K562 (cell line): ENCODE results near the gene MCU. TPM values are rescaled to one million over a fixed set of nuclear protein-coding genes. Genes with fewer than 3 reads are reported as not detected.
"Not testable (repeated sequence)": the region's sequence is repeated elsewhere in the genome, so short reads cannot be mapped to it uniquely, and the experiment has no call there.

Experiments
- ATAC-seq: fragments of 200-7000 bp; cut with Tn5 transposase; 3 replicates; pipeline ENCODE4 v1.9.1; 2020; ENCODE audit warnings: moderate library complexity
- BruUV-seq: library from RNA; stranded (reverse); fragments of 400-500 nt; replicated peaks from 2 replicates; lab custom pipeline; 2021; lab: Mats Ljungman, UMichigan
- CTCF ChIA-PET: fragments of 300-600 bp; formaldehyde crosslinking; extraction: SDS; loops from one replicate; lab custom pipeline; 2021; ENCODE audit warnings: low intra/inter-chr PET ratio; lab: Yijun Ruan, JAX
- POLR2A ChIA-PET: fragments of 300-600, 350-650 bp; sonication (Branson Sonifier 250); formaldehyde crosslinking; extraction: SDS; loops from one replicate; lab custom pipeline; 2021; ENCODE audit warnings: antibody characterized with exemption, inconsistent platforms; lab: Yijun Ruan, JAX
- DNase-seq, 4 experiments: peaks; one replicate each; pipeline versions ENCODE4 v3.0.0 to v3.0.0-alpha.2; 2011 to 2018; ENCODE audit warnings: low spot score in 3 of 4, mixed read lengths in 3 of 4; ENCODE audit errors: extremely low read depth in 1 of 4
- FAIRE-seq: peaks from 2 replicates; lab custom pipeline; 2011; peaks lifted over from hg19 to GRCh38; lab: Jason Lieb, UNC
- H2AFZ ChIP-seq: 2 replicates; pipeline ENCODE4 v1.6.0; 2011; ENCODE audit warnings: low read depth, low read length, control low read depth, inconsistent platforms
- H3K27ac ChIP-seq: fragments of 200-600 bp; 3 replicates; pipeline ENCODE4 v1.8.0; 2011; ENCODE audit warnings: low read depth, mild to moderate bottlenecking, control low read depth, inconsistent platforms, low read length, moderate library complexity, mixed read lengths; ENCODE audit errors: extremely low read depth
- H3K27me3 ChIP-seq, 2 experiments: fragments of 300-600 bp in 1 of 2; 2 replicates in 1 of 2; 3 replicates in 1 of 2; pipeline versions ENCODE4 v1.6.0 to v1.8.0; 2011; ENCODE audit warnings: inconsistent platforms in 2 of 2, low read length in 2 of 2, mild to moderate bottlenecking in 1 of 2, mixed read lengths in 1 of 2, moderate library complexity in 1 of 2; ENCODE audit not compliant: control insufficient read depth in 2 of 2, insufficient read depth in 2 of 2
- H3K36me3 ChIP-seq: fragments of 300-600 bp; 3 replicates; pipeline ENCODE4 v1.8.0; 2011; ENCODE audit warnings: mild to moderate bottlenecking, low read length, inconsistent platforms; ENCODE audit not compliant: control insufficient read depth, insufficient read depth
- H3K4me1 ChIP-seq, 2 experiments: fragments of 200-600 bp in 1 of 2; replicated peaks in 1 of 2; 2 replicates in 1 of 2; 3 replicates in 1 of 2; pipeline versions ENCODE4 v1.5.1 to v1.8.0; 2011; ENCODE audit warnings: inconsistent platforms in 2 of 2, low read length in 2 of 2, mild to moderate bottlenecking in 1 of 2, mixed read lengths in 1 of 2, moderate library complexity in 1 of 2; ENCODE audit not compliant: control insufficient read depth in 2 of 2, insufficient read depth in 2 of 2
- H3K4me2 ChIP-seq: 2 replicates; pipeline ENCODE4 v1.6.1; 2011; ENCODE audit warnings: low read length, control low read depth, inconsistent platforms, mixed read lengths; ENCODE audit not compliant: insufficient read depth
- H3K4me3 ChIP-seq: fragments of 200-600 bp; sonication (generic), shearing (Covaris generic); 2 replicates; pipeline ENCODE4 v1.5.1; 2016; ENCODE audit warnings: control low read depth, inconsistent platforms
- H3K79me2 ChIP-seq: fragments of 200-600 bp; 3 replicates; pipeline ENCODE4 v1.8.0; 2011; ENCODE audit warnings: low read length, inconsistent platforms; ENCODE audit not compliant: control insufficient read depth, insufficient read depth
- H3K9ac ChIP-seq, 2 experiments: 2 replicates each; pipeline versions ENCODE4 v1.6.0 to v1.6.1; 2011; ENCODE audit warnings: low read depth in 2 of 2, low read length in 2 of 2, control low read depth in 1 of 2, inconsistent platforms in 1 of 2, mild to moderate bottlenecking in 1 of 2, mixed read lengths in 1 of 2; ENCODE audit not compliant: insufficient read depth in 1 of 2
- H3K9me1 ChIP-seq: one replicate; pipeline ENCODE4 v1.6.0; 2011; ENCODE audit warnings: inconsistent platforms, mild to moderate bottlenecking, low read length, moderate library complexity; ENCODE audit not compliant: control insufficient read depth, insufficient read depth
- H3K9me3 ChIP-seq: replicated peaks from 2 replicates; pipeline ENCODE4 v1.5.1; 2011; ENCODE audit warnings: low read depth, low read length, inconsistent platforms; ENCODE audit not compliant: control insufficient read depth, insufficient read depth
- H4K20me1 ChIP-seq: replicated peaks from 2 replicates; pipeline ENCODE4 v1.6.1; 2011; ENCODE audit warnings: low read length, inconsistent platforms, mixed read lengths; ENCODE audit not compliant: control insufficient read depth, insufficient read depth
- CREM ChIP-seq: IDR thresholded peaks from 2 replicates; pipeline ENCODE4 v1.6.1; 2014; ENCODE audit warnings: antibody characterized with exemption, low read depth
- CTCF ChIP-seq, 3 experiments: IDR thresholded peaks in 2 of 3; conservative IDR thresholded peaks in 1 of 3; 2 replicates each; pipeline ENCODE4 v1.5.1; 2011 to 2012; ENCODE audit warnings: low read length in 3 of 3, mild to moderate bottlenecking in 3 of 3, control low read depth in 2 of 3, improper control_type of control experiment in 1 of 3, inconsistent platforms in 1 of 3, low read depth in 1 of 3, mixed read lengths in 1 of 3, moderate library complexity in 1 of 3; ENCODE audit not compliant: insufficient read depth in 2 of 3
- RAD21 ChIP-seq, 2 experiments: fragments of 250-450 bp in 1 of 2; fragments of 450-650 bp in 1 of 2; sonication (Bioruptor Pico) in 1 of 2; formaldehyde crosslinking in 1 of 2; IDR thresholded peaks in 1 of 2; conservative IDR thresholded peaks in 1 of 2; 2 replicates each; pipeline versions ENCODE4 v1.4.0 to v1.8.0; 2020 to 2022; ENCODE audit warnings: mild to moderate bottlenecking in 2 of 2, moderate library complexity in 1 of 2
- WGBS: fragments of 100-300 bp; shearing (Covaris generic); methylation state at CpG from one replicate; pipeline ENCODE4 v1.1.6; 2016; ENCODE audit warnings: low coverage, mixed read lengths; ENCODE audit not compliant: insufficient coverage; ENCODE audit errors: missing lambda C conversion rate; 5-methylcytosine and 5-hydroxymethylcytosine counted together
- in situ Hi-C: fragments of 300-500 bp; cut with MboI; formaldehyde crosslinking; loops from 4 replicates; pipeline ENCODE4 v1.15.0; 2018; ENCODE audit warnings: inconsistent platforms, mixed read lengths
- intact Hi-C: fragments of 100-400 bp; cut with micrococcal nuclease; formaldehyde crosslinking; loops from 2 replicates; pipeline ENCODE4 v1.14.2; 2022
- polyA plus RNA-seq, 8 experiments: library from polyadenylated mRNA; depleted of rRNA in 4 of 8; stranded (reverse) in 5 of 8; unstranded in 3 of 8; fragments of >200 nt; fragmentation: Nextera tagmentation in 2 of 8; fragmentation: Illumina TruSeq in 1 of 8; extraction: Ambion mirVana in 2 of 8; extraction: Trizol in 1 of 8; gene quantifications; 2 replicates each; pipeline versions ENCODE4 v1.2.1 to v1.2.3, GENCODE V29; 2011 to 2014; ENCODE audit warnings: inconsistent platforms in 1 of 8, missing spikeins in 1 of 8
- total RNA-seq, 7 experiments: library from RNA; depleted of rRNA in 6 of 7; stranded (reverse); fragments of >200 nt in 6 of 7; fragmentation: Illumina TruSeq in 2 of 7; extraction: Trizol in 2 of 7; gene quantifications; 2 replicates each; pipeline versions ENCODE4 v1.2.1 to v1.2.3, GENCODE V29; 2011 to 2021; ENCODE audit warnings: low replicate concordance in 1 of 7

The MCU gene
- total and polyA plus RNA-seq, 9 of the 15 experiments (the other 6 are each of a cell fraction or from before 2014, with no cell fraction given) = 8.2 to 88.8 (median 21.3) TPM

DNA sequence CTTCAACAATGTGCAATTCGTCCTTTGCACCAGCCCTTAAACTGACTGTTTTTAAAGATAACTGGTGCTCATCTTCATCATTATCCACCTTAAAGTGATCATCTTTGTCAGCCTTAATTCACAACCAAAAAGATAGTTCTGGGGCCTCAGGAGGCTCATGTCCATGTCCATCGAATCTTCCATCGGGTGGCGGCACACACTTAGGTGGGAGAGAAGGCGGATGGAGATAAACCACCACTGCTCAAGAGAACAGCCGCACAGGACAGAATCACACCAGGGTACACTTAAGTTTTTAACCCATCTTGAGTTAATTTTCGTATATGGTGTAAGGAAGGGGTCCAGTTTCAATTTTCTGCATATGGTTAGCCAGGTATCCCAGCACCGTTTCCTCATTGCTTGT, 226.4 kb downstream of the MCU start:
- no peaks in the 10 kb centered on the region for H4K20me1 ChIP-seq
- no peak for TF ChIP-seq CREM
- peak in 1 of 2 experiments; percentile 51; a peak in 2 of 4 replicates for TF ChIP-seq RAD21 (CRISPR knock-in tag; conservative IDR thresholded peaks at IDR 0.05 in 1 of 2, IDR thresholded peaks at IDR 0.05 in 1 of 2)
- TF ChIP-seq CTCF (IDR thresholded peaks at IDR 0.05 in 2 of 3, conservative IDR thresholded peaks at IDR 0.05 in 1 of 3; ENCODE audit: insufficient read depth in 2 of 3, low read depth in 1 of 3, low read length in 3 of 3) = peak in 1 of 3 experiments; percentile 25; a peak in 1 of 6 replicates
- TF ChIP-seq, all 486 proteins: peak for 2
- Histone ChIP-seq H3K4me2 (no peak overlapping the region), H2AFZ (peak overlapping the region; percentile 25; the same call in 1 of the 2 replicates), H3K4me3 (no peak overlapping the region), H3K36me3 (no peaks in the 10 kb centered on the region), H3K4me1 (no peaks in the 10 kb centered on the region), H3K9me1 (no peaks in the 10 kb centered on the region), H3K9me3 (no peaks in the 10 kb centered on the region; the same call in 1 of the 2 replicates), H3K79me2 (no peaks in the 10 kb centered on the region), H3K27me3 (peaks cover 3 to 6% of the 10 kb centered on the region in 2 experiments), H3K27ac (no peak overlapping the region), H3K9ac (no peak overlapping the region)
- intact Hi-C loops = no loop called here
- FAIRE-seq = no peak
- ChIA-PET CTCF (no interaction called here), POLR2A (interaction anchor here (1.0 kb wide), 1 partner anchor 178 kb away, joined by 3 read pairs; the partner anchor contains the start of gene P4HA1)
- in situ Hi-C loops = no loop called here
- no TSS peak for BruUV-seq
- DNase-seq = no peak
- ATAC-seq = no peak
- WGBS = 9% methylated on average over 8 of the region's 8 CpGs

- H3K9ac ChIP-seq, DNase-seq, H3K79me2 ChIP-seq, H3K4me1 ChIP-seq, CTCF ChIA-PET, H2AFZ ChIP-seq, H3K36me3 ChIP-seq, FAIRE-seq, H4K20me1 ChIP-seq, in situ Hi-C loops, ATAC-seq, H3K27ac ChIP-seq, H3K4me3 ChIP-seq, H3K4me2 ChIP-seq, intact Hi-C loops, H3K9me3 ChIP-seq, H3K9me1 ChIP-seq, BruUV-seq: not testable (repeated sequence)
- 5% methylated on average over 1 of the region's 1 CpG for WGBS
- POLR2A ChIA-PET = interaction anchor here (1.7 kb wide), 1 partner anchor 16 kb away, joined by 3 read pairs; no protein-coding TSS in a partner anchor
- peaks cover 16 to 27% of the 10 kb centered on the region in 2 experiments for H3K27me3 ChIP-seq
Observed at GRCh38 chr10:72921147-72921683, 229.3 kb downstream of the MCU start.
